IPS-18c (cell line): ENCODE measurements around the gene FAM131C.
"Not testable (repeated sequence)": the region's sequence is repeated elsewhere in the genome, so short reads cannot be mapped to it uniquely, and the experiment has no call there.

Experiments used
- H3K4me3 ChIP-seq: 2 replicates; pipeline ENCODE4 v1.7.0; 2013; ENCODE audit warnings: low read depth, mild to moderate bottlenecking, low read length, moderate library complexity; ENCODE audit not compliant: insufficient read depth
- H3K9me3 ChIP-seq: one replicate; pipeline ENCODE4 v1.6.1; 2013; ENCODE audit warnings: mild to moderate bottlenecking, low read length, moderate library complexity; ENCODE audit not compliant: control insufficient read depth, insufficient read depth

FAM131C gene

GRCh38 chr1:16110884-16111283, 37.4 kb upstream of the FAM131C start:
- Histone ChIP-seq H3K9me3 (peaks cover 3% of the 10 kb centered on the region), H3K4me3 (no peak overlapping the region)

- H3K4me3 ChIP-seq, result no peak overlapping the region
- peaks cover 3% of the 10 kb centered on the region for H3K9me3 ChIP-seq
These were observed 37.0 kb upstream of the FAM131C start for GRCh38 chr1:16110456-16110855.

GRCh38 chr1:16109571-16109970, 36.1 kb upstream of the FAM131C start:
- Histone ChIP-seq H3K4me3 (no peak overlapping the region), H3K9me3 (peaks cover 3% of the 10 kb centered on the region)

DNA sequence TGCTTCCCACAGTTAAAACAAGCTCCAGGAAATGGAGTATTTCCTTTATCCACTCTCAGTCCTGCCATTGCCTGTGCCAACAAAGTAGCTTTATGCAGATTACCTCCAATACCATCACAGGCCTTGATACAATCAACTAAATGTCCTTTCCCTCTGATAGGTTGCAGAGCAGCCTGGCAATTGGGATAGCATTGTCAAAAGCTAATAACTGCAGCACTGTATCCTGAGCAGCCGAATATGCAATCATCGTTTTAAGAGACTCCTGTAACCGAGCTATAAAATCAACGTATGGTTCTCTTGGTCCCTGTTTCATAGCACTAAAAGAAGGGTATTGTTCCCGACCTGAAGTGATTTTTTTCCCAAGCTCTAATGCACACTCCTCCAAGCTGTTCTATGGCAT, 33.6 kb upstream of the FAM131C start:
- H3K4me3 ChIP-seq, H3K9me3 ChIP-seq: not testable (repeated sequence)

DNA sequence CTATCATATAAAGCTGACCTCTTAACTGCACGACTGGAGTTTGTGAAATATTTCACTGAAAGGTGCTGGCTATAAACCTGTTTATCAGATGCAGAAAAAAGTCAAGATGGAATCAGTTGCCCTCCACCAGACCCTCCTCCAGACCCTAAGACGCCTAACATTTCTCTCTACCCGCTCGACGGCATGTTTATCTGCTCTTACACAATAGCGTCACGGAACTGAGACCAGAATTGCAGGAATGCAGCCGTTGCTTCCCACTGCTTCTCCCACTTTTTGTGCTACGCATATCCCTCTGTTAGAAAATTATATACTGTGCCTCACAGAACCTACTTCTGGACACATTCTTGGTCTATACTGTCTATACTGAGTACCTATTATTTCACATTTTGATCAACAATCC, 28.2 kb upstream of the FAM131C start:
- Histone ChIP-seq H3K4me3 (no peak overlapping the region), H3K9me3 (no peaks in the 10 kb centered on the region)

- H3K4me3 ChIP-seq, result no peak overlapping the region
- no peaks in the 10 kb centered on the region for H3K9me3 ChIP-seq
These were observed 26.0 kb upstream of the FAM131C start for GRCh38 chr1:16099412-16099811.

DNA sequence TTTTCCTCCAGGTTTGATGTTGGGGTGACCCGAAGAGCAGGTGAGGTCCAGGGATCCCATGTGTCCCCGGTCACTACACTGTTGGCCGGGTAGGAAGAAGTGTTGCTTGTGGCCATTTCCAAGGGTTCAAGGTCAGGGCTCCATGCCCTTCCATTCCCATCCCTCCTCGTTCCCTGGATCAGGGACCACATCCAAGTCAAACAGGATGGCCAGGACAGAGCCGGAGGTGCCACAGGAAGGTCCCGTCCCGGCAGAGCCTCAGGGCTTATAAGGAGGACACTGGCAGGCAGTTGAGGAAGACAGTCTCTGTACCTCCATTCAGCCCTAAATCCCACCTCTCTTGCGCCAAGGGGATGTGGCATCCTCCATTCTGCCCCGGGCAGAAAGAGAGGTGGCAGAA, 22.0 kb upstream of the FAM131C start:
- H3K9me3 ChIP-seq, result no peaks in the 10 kb centered on the region
- no peak overlapping the region for H3K4me3 ChIP-seq

DNA sequence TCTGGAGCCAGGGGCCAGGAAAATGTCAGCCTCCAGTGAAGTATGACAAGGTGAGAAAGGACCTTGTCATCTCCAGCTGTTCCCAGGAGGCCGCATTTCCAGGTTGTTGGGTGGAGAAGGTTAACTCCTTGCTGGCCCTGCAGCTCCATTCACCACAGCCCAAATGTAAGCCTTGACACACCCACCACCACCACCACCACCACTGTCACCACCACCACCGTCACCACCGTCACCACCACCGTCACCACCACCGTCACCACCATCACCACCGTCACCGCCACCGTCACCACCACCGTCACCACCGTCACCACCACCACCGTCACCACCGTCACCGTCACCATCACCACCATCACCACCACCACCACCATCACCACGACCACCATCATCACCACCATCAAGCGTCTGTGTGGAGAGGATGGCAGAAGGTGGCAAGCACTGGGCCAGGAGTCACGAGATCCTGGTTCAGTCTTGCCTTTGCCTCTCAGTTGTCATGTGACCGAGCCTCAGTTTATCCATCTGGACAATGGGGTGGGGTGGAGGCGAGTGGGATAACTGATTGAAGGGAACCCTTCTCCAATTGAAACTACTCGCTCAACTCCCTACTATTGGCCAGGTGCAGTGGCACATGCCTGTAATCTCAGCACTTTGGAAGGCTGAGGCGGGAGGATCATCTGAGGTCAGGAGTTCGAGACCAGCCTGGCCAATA, 21.2 kb upstream of the FAM131C start:
- no peak overlapping the region for H3K4me3 ChIP-seq
- no peaks in the 10 kb centered on the region for H3K9me3 ChIP-seq

- no peaks in the 10 kb centered on the region for H3K9me3 ChIP-seq
- no peak overlapping the region for H3K4me3 ChIP-seq
These were observed 20.2 kb upstream of the FAM131C start for GRCh38 chr1:16093611-16094010.

DNA sequence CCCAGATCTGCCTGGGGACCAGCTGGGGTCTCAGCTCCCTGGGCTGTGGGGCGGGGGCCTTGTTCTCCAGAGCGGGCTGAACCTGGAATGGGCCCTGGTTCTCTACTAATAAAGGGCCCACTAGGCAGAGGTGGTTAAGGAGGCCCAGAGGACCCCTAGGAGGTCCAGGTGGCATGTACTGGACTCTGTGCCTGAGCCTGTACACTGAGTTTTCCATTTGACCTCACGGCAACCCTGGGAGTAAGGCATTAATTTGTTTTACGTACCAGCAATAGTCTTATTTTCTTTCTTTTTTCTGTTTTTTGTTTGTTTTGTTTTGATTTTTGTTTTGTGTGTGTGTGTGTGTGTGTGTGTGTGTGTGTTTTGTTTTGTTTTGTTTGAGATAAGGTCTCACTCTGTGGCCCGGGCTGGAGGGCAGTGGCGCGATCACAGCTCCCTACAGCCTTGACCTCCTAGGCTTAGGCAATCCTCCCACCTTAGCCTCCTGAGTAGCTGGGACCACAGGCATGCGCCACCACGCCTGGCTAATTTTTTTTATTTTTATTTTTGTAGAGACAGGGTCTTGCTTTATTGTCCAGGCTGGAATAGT, 19.6 kb upstream of the FAM131C start:
- Histone ChIP-seq H3K4me3 (no peak overlapping the region), H3K9me3 (no peaks in the 10 kb centered on the region)

- no peak overlapping the region for H3K4me3 ChIP-seq
- H3K9me3 ChIP-seq, result no peaks in the 10 kb centered on the region
These were observed 18.9 kb upstream of the FAM131C start for GRCh38 chr1:16092097-16092922.

DNA sequence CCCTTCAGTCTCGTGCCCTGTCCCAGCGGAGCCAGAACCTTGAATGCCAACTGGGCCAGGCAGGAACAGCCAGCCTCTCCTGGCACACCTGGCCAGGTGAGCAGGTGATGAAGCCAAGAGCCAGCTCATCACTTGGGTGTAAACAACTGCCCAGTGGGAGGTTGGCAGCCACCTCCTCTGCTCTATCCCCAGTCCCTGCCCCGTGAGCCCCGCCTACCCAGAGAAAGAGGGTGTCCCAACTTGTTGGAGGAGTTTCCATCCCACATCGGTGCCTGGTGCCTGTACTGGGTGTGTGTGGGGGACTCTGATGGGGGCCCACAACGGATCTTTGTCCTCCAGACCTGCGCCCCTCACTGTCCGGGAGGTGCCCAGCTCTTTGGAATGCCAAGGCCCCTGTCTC, 17.8 kb upstream of the FAM131C start:
- no peaks in the 10 kb centered on the region for H3K9me3 ChIP-seq
- H3K4me3 ChIP-seq, result no peak overlapping the region

- Histone ChIP-seq H3K4me3 (no peak overlapping the region), H3K9me3 (no peaks in the 10 kb centered on the region)
These were observed 16.8 kb upstream of the FAM131C start for GRCh38 chr1:16090076-16090826.

DNA sequence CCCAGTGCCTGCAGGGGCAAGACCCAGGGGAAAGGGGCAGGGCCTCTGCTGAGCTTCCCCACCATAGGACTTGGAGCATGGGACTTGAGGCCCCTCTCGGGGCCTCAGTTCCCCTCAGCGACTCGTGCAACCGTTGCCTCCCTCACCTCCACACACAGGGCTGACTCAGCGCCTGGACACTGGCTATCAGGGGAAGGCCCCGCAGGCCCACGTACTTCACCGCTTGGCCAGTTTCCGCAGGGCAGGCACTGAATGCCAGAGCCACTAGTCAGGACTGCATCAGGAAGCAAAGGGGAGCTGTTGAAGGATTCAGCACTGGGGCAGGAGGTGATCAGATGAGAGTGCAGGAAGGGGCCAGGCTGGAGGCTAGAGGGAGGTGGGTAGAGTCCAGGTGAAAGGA, 15.5 kb upstream of the FAM131C start:
- Histone ChIP-seq H3K4me3 (no peak overlapping the region), H3K9me3 (no peaks in the 10 kb centered on the region)

- no peaks in the 10 kb centered on the region for H3K9me3 ChIP-seq
- no peak overlapping the region for H3K4me3 ChIP-seq
These were observed 15.0 kb upstream of the FAM131C start for GRCh38 chr1:16088351-16088911.

DNA sequence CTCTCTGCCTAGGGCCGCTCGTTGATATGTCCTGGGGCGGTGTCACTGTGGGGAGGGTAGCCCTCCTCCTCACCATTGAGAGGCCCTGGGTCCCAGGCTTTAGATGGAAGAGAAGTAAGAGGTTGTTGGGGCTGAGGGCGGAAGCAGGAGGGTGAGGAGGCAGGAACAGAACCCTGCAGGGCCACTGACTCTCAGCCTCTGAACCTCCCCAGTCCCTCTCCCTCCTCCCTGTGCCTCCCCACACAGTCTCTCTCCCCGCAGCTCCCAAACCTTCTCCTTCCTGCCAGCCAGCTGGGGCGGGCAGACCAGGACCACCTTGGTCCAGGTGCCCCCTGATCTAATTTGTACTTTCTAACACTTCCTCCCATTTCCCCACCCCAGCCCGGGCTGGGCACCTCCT, 14.3 kb upstream of the FAM131C start:
- Histone ChIP-seq H3K4me3 (no peak overlapping the region), H3K9me3 (no peaks in the 10 kb centered on the region)

- Histone ChIP-seq H3K4me3 (no peak overlapping the region), H3K9me3 (no peaks in the 10 kb centered on the region)
These were observed 12.1 kb upstream of the FAM131C start for GRCh38 chr1:16085522-16085921.
